T-helper 2 cell treated with Interferon-gamma antibody and Interleukin-4, amounts not matched to agents 100 ng/mL and 5 ng/mL, for 36 hours (primary cell): Measurements from ENCODE around the gene BCKDHB. TPM values are rescaled to one million over a fixed set of nuclear protein-coding genes. Genes with fewer than 3 reads are reported as not detected.

Source experiments
- intact Hi-C: fragments of 100-400 bp; cut with micrococcal nuclease; formaldehyde crosslinking; loops from one replicate; pipeline ENCODE4 v1.15.1; 2023
- total RNA-seq: library from RNA; stranded (reverse); gene quantifications from 2 replicates; pipeline ENCODE4 v1.2.3, GENCODE V29; 2022

Gene BCKDHB
- total RNA-seq, 1 donor from 2014 or later = 17.1 TPM

DNA sequence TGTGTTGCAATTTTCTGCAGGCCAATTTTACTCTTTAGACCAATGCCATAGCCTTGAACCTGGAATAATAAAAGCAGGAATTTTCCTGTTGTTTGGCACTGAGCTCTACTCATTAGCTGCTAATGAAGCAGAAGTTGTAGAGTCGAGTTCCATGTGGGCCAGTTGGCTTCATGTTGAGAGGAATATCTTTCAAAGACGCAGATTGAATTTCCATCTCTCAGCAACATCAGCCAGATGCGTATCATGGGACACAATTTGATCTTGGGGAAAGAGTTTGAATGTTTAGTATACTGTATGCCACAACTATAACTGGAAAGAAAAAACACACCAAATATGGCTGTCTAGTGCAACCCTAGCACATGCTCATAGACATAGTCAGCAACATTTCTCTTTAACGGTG is 259.6 kb downstream of the BCKDHB start:
- intact Hi-C loops = no loop called here

DNA sequence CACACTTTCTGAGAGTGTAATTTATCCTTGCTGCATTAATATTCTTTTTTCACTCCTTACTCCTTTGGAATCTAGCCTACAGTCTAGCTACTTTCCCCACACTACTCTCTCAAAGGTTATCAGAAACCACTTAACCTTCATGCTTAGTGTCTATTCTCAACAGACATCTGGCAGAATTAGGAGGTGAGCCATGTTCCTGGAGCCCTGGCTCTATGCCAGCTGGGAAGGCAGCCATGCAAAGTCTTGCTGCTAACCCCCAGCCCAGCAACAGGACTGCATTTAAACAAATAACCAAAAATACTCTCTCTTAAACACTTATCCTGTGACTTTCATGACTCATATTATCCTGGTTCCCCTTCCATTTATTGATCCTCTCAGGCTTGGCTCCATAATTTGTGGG is 260.2 kb downstream of the BCKDHB start:
- intact Hi-C loops = no loop called here

DNA sequence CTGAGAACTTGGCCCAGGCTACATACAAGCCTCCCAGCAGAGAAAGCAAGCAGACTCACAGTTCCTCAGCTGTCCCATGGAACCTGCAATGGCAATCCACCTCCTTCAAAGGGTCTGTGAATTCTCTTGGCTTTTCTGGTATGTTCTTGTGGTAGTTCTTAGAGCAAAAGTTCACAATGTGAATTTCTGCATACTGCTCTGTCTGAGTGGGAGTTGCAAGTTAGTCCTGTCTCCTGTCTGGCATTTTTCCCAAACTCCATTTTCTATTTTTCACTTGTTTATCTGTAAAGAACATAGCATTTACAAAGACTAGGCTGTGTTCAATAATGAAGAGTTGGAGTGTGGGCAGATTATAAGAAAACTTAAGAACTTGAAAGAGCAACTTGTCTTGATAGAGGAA is 269.9 kb downstream of the BCKDHB start:
- intact Hi-C loops = no loop called here

DNA sequence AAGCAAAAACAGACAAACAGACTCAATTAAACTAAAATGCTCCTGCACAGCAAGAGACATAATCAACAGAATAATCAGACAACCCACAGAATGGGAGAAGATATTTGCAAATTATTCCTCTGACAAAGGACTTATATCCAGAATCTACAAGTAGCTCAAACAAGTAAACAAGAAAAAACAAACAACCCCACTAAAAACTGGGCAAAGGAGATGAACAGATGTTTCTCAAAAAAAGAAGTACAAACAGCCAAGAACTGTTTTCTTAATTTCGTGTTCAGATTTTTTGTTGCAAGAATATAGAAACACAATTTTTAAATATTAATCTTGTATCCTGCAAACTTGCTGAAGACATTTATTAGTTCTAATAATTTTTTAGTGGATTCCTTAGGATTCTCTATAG is 274.1 kb downstream of the BCKDHB start:
- intact Hi-C loops = no loop called here

DNA sequence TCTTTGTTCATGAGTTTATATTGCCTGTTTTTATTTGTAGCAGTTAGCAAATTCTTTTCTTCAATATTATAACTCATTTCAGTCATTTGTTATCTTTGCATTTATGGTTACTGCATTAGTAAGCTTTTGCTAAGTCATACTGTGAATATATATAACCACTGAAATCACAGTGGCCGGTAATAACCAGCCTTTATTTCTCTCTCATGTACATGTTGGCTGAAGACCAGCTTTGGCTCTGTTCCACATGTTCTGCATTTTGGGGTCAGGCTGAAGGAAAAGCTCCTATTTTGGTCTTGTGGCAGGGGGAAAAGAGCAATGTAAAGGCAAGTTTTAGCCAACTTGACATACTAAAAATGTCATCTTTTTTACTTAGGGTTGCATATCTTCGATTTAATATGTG is 276.3 kb downstream of the BCKDHB start:
- intact Hi-C loops = no loop called here

DNA sequence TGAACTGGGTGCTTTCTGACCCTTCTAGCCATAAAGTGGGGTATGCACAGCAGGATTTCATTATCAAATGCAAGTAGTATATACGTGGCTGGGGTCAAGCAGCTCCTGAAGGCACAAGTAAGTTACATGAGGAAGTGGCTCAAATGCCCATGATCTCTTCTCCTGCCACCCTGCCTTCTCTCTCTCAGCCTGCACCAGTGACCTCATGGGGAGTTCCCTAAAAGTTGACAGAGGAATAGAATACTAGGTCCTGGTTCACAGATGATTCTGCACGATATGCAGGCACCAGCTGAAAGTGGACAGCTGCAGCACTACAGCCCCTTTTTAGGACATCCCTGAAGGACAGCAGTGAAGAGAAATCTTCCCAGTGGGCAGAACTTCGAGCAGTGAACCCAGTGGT is 282.0 kb downstream of the BCKDHB start:
- intact Hi-C loops = no loop called here

Other genes with a start within 250 kb of the BCKDHB start
- gene ELOVL4, start 159.1 kb upstream of the BCKDHB start, total RNA-seq = 0.43 and 0.70 TPM in 2 replicates
- 31.2 and 31.6 TPM in 2 replicates for gene TTK, start 102.0 kb upstream of the BCKDHB start, total RNA-seq